Heart left ventricle (tissue), 16 donors: ENCODE measurements around the gene SLC2A9. TPM values are rescaled to one million over a fixed set of nuclear protein-coding genes. Genes with fewer than 3 reads are reported as not detected.

Experiments
- ATAC-seq, 4 donors: fragments of 200-7000 bp; cut with Tn5 transposase; one replicate each; pipeline ENCODE4 v1.9.1; 2020 to 2022; ENCODE audit warnings: moderate library complexity in 4 of 4, mild to moderate bottlenecking in 3 of 4, moderate number of reproducible peaks in 1 of 4
- DNase-seq, 5 donors: peaks; one replicate each; pipeline ENCODE4 v3.0.0-alpha.2; 2020
- H3K27ac ChIP-seq, 12 donors: fragments of 200-600 bp; sonication (generic) in 4 of 12; one replicate each; pipeline versions ENCODE4 v1.5.0 to v1.8.0; 2016 to 2022; ENCODE audit warnings: mild to moderate bottlenecking in 2 of 12
- H3K27me3 ChIP-seq, 9 donors: fragments of 200-600 bp; sonication (generic) in 2 of 9; one replicate each; pipeline versions ENCODE4 v1.5.1 to v1.8.0; 2016 to 2022; ENCODE audit warnings: mild to moderate bottlenecking in 3 of 9
- H3K36me3 ChIP-seq, 9 donors: fragments of 200-600 bp; sonication (generic) in 2 of 9; one replicate each; pipeline versions ENCODE4 v1.5.0 to v1.8.0; 2018 to 2022; ENCODE audit warnings: mild to moderate bottlenecking in 2 of 9
- H3K4me1 ChIP-seq, 12 donors: fragments of 200-600 bp; sonication (generic) in 4 of 12; one replicate each; pipeline versions ENCODE4 v1.5.0 to v1.8.0; 2016 to 2022; ENCODE audit warnings: mild to moderate bottlenecking in 3 of 12
- H3K4me3 ChIP-seq, 12 donors: fragments of 200-600 bp; sonication (generic) in 4 of 12; one replicate each; pipeline versions ENCODE4 v1.5.0 to v1.8.0; 2017 to 2022; ENCODE audit warnings: mild to moderate bottlenecking in 9 of 12, moderate library complexity in 4 of 12
- H3K9me3 ChIP-seq, 12 donors: fragments of 200-600 bp; sonication (generic) in 4 of 12; one replicate each; pipeline versions ENCODE4 v1.5.0 to v1.8.0; 2016 to 2022; ENCODE audit warnings: mild to moderate bottlenecking in 1 of 12
- POLR2A ChIP-seq, 2 donors: fragments of 450-650 bp; IDR thresholded peaks; one replicate each; pipeline ENCODE4 v1.6.1; 2017; ENCODE audit warnings: antibody characterized with exemption in 2 of 2, mild to moderate bottlenecking in 2 of 2, moderate library complexity in 2 of 2
- WGBS, 4 donors: extraction: QIAGEN DNeasy Blood & Tissue Kit in 2 of 4; methylation state at CpG; one replicate each; pipeline versions ENCODE4 v1.1.5 to v1.1.7; 2013 to 2018; 5-methylcytosine and 5-hydroxymethylcytosine counted together
- intact Hi-C, 10 donors: fragments of 100-400 bp; cut with DNase I; formaldehyde crosslinking; loops; one replicate each; pipeline versions ENCODE4 v1.11.1 to v1.14.2; 2022
- polyA plus RNA-seq, 2 donors: library from polyadenylated mRNA; stranded (reverse); fragments of 200-250 nt; gene quantifications; one replicate each; pipeline ENCODE4 v1.2.3, GENCODE V29; 2013
- total RNA-seq, 9 donors: library from RNA; depleted of rRNA in 2 of 9; stranded (reverse); fragments of >200 nt in 2 of 9; fragmentation: NEBNext Ultra II Directional in 3 of 9; extraction: Animal tissue kit (Norgen Biotek cat#: 25700) in 3 of 9; gene quantifications; one replicate each; pipeline versions ENCODE4 v1.1.0 to v1.2.4, GENCODE V29; 2016 to 2023
- TF ChIP-seq, protein P1 (sequence below), 12 donors: fragments of 200-600 bp; sonication (generic) in 4 of 12; IDR thresholded peaks; one replicate each; pipeline versions ENCODE4 v1.5.0 to v1.8.0; 2018 to 2022; ENCODE audit warnings: antibody characterized with exemption in 12 of 12, mild to moderate bottlenecking in 5 of 12
- donor health status: ischemic (EF 13 %, LVEDD 7.1; RV severe dilation, severe dysfunction).
- donor health status: healthy with polysubstance abuse.
- donor health status: DM: no; HTN: yes; CAD: no.
- donor health status: DM: no; HTN: no; CAD: no.
- donor health status: ischemic (EF 25% LVEDD 6.9; RV normal size, moderate dysfunction).
- donor health status: ischemic (EF 25% LVEDD 5.7; RV mildly dilated, moderate dysfunction).
- donor health status: healthy.
- donor health status: DM: yes; HTN: yes; CAD: no.
- donor health status: ischemic (EF 35%, LVEDD 5.7; RV mildly dilated, moderate dysfunction).
- donor health status: nonischemic (EF 11% LVEDD 7.7; RV severe dilation, severe dysfunction).
- donor health status: DM: yes; HTN: yes; CAD: no.
- donor health status: PGD.
- donor health status: ischemic (EF 29% LVEDD 5.4; RV normal size, mild dysfunction).
- donor health status: nonischemic (EF 23%, LVEDD 6.1; RV moderate dilation, normal function).

SLC2A9 gene
- total and polyA plus RNA-seq, 11 donors: 1.6 to 15.1 (median 5.1) TPM

GRCh38 chr4:9916346-9916745, 105.0 kb downstream of the SLC2A9 start:
- 53 to 71% (median 66%) methylated on average over 1 of the region's 1 CpG for WGBS, 4 donors
- no peak overlapping the region for H3K4me3 ChIP-seq
- no peaks in the 10 kb centered on the region for H3K9me3 ChIP-seq
- no peak for ATAC-seq
- TF ChIP-seq, protein P1, sequence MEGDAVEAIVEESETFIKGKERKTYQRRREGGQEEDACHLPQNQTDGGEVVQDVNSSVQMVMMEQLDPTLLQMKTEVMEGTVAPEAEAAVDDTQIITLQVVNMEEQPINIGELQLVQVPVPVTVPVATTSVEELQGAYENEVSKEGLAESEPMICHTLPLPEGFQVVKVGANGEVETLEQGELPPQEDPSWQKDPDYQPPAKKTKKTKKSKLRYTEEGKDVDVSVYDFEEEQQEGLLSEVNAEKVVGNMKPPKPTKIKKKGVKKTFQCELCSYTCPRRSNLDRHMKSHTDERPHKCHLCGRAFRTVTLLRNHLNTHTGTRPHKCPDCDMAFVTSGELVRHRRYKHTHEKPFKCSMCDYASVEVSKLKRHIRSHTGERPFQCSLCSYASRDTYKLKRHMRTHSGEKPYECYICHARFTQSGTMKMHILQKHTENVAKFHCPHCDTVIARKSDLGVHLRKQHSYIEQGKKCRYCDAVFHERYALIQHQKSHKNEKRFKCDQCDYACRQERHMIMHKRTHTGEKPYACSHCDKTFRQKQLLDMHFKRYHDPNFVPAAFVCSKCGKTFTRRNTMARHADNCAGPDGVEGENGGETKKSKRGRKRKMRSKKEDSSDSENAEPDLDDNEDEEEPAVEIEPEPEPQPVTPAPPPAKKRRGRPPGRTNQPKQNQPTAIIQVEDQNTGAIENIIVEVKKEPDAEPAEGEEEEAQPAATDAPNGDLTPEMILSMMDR (IDR thresholded peaks at IDR 0.05): no peak
- no peak for TF ChIP-seq POLR2A (IDR thresholded peaks at IDR 0.05)
- DNase-seq: no peak
- H3K27ac ChIP-seq: peak overlapping the region in 1 of 12 donors; percentile 15
- peaks cover 0 to 18% (median 3%) of the 10 kb centered on the region in 12 donors for H3K4me1 ChIP-seq
- peaks cover 0 to 4% (median 0%) of the 10 kb centered on the region in 9 donors for H3K36me3 ChIP-seq
- H3K27me3 ChIP-seq: no peaks in the 10 kb centered on the region
- intact Hi-C loops: no loop called here

DNA sequence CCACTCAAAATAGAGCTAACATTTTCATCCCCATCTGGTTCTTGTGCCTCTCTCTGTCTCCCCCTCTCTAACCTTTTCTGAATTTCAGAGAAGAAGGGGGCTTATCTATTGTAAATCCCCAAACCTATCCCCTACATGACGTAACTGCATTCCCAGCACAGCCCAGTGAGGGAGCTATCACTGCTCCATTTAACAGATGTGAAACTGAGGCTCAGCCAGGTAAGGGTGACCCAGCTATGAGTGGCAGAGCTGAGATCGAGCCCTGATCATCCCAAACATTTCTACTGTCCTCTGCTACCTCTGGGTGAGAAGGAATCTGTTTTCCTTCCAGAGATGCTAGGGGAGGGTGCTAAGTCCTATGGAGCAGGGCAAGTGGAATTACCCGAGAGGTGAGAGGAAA, 107.5 kb downstream of the SLC2A9 start:
- H3K9me3 ChIP-seq: peaks cover 0 to 6% (median 0%) of the 10 kb centered on the region in 12 donors
- H3K36me3 ChIP-seq: peaks cover 0 to 4% (median 0%) of the 10 kb centered on the region in 9 donors
- TF ChIP-seq POLR2A (IDR thresholded peaks at IDR 0.05): no peak
- TF ChIP-seq, protein P1 (IDR thresholded peaks at IDR 0.05): no peak
- ATAC-seq: no peak
- no peaks in the 10 kb centered on the region for H3K27me3 ChIP-seq
- WGBS, 4 donors: 78 to 83% (median 81%) methylated on average over 3 of the region's 3 CpGs
- H3K4me1 ChIP-seq: peaks cover 0 to 12% (median 0%) of the 10 kb centered on the region in 12 donors
- intact Hi-C loops: no loop called here
- DNase-seq: no peak
- no peak overlapping the region for H3K27ac ChIP-seq
- H3K4me3 ChIP-seq: no peak overlapping the region

- H3K36me3 ChIP-seq: peaks cover 0 to 19% (median 0%) of the 10 kb centered on the region in 9 donors
- no peaks in the 10 kb centered on the region for H3K27me3 ChIP-seq
- ATAC-seq (peak; percentile 16 to 68 (median 61)), DNase-seq (no peak)
- peaks cover 0 to 7% (median 0%) of the 10 kb centered on the region in 12 donors for H3K9me3 ChIP-seq
- TF ChIP-seq, protein P1 (IDR thresholded peaks at IDR 0.05): no peak
- 95 to 100% (median 97%) methylated on average over 1 of the region's 1 CpG for WGBS, 4 donors
- no peak overlapping the region for H3K4me3 ChIP-seq
- H3K27ac ChIP-seq: no peak overlapping the region
- intact Hi-C loops: loop anchor here in 3 of 10 donors (10.0 kb wide), 3 partner anchors 98 to 158 kb away; no protein-coding TSS in a partner anchor
- H3K4me1 ChIP-seq: peaks cover 0 to 2% (median 0%) of the 10 kb centered on the region in 12 donors
Observed at GRCh38 chr4:9906996-9907395, 114.3 kb downstream of the SLC2A9 start.

- DNase-seq: peak in 1 of 5 donors; percentile 58
- no peak overlapping the region for H3K27ac ChIP-seq
- intact Hi-C loops: loop anchor here in 3 of 10 donors (10.0 kb wide), 3 partner anchors 100 to 160 kb away; no protein-coding TSS in a partner anchor
- peak; percentile 10 to 59 (median 36) for ATAC-seq
- H3K36me3 ChIP-seq: peaks cover 0 to 19% (median 0%) of the 10 kb centered on the region in 9 donors
- H3K4me3 ChIP-seq: no peak overlapping the region
- H3K27me3 ChIP-seq: no peaks in the 10 kb centered on the region
- WGBS, 4 donors: 89 to 95% (median 93%) methylated on average over 4 of the region's 4 CpGs
- no peak for TF ChIP-seq POLR2A (IDR thresholded peaks at IDR 0.05)
- TF ChIP-seq, protein P1 (IDR thresholded peaks at IDR 0.05): no peak
- H3K4me1 ChIP-seq: peaks cover 0 to 11% (median 0%) of the 10 kb centered on the region in 12 donors
- H3K9me3 ChIP-seq: peaks cover 0 to 7% (median 0%) of the 10 kb centered on the region in 12 donors
Observed at GRCh38 chr4:9904976-9905587, 116.2 kb downstream of the SLC2A9 start.
